OCI-LY3 (cell line): Measurements from ENCODE around the gene ARHGEF28.

Experiments
- H2AFZ ChIP-seq: fragments of 200-600, 300-600 bp; shearing (Covaris generic); 2 replicates; pipeline ENCODE4 v1.6.0; 2014; ENCODE audit warnings: antibody characterized with exemption, low read depth, low read length
- H3K27ac ChIP-seq: fragments of 200-600, 300-600 bp; sonication (generic); 2 replicates; pipeline ENCODE4 v1.5.1; 2014; ENCODE audit warnings: mild to moderate bottlenecking, low read length, moderate library complexity, mixed read lengths
- H3K27me3 ChIP-seq: fragments of 200-600, 300-600 bp; sonication (generic); 2 replicates; pipeline ENCODE4 v1.6.1; 2014; ENCODE audit warnings: low read depth, low read length, mixed read lengths
- H3K36me3 ChIP-seq: fragments of 200-600, 300-600 bp; sonication (generic); replicated peaks from 2 replicates; pipeline ENCODE3; 2014; ENCODE audit warnings: low read depth, low read length, mixed read lengths
- H3K4me1 ChIP-seq: fragments of 300-600, 200-600 bp; sonication (generic); 2 replicates; pipeline ENCODE4 v1.6.1; 2014; ENCODE audit warnings: low read length, mixed read lengths
- H3K4me2 ChIP-seq: fragments of 200-600, 300-600 bp; sonication (generic); 2 replicates; pipeline ENCODE4 v1.6.1; 2014; ENCODE audit warnings: low read length, mixed read lengths
- H3K4me3 ChIP-seq: fragments of 300-600, 200-600 bp; sonication (generic); 2 replicates; pipeline ENCODE4 v1.5.1; 2014; ENCODE audit warnings: antibody characterized with exemption, mild to moderate bottlenecking, low read length, moderate library complexity
- H3K79me2 ChIP-seq: fragments of 300-600, 200-600 bp; shearing (Covaris generic); 2 replicates; pipeline ENCODE4 v1.6.1; 2014; ENCODE audit warnings: mild to moderate bottlenecking, low read length, mixed read lengths
- H3K9ac ChIP-seq: fragments of 300-600, 200-600 bp; shearing (Covaris generic); 2 replicates; pipeline ENCODE4 v1.6.0; 2014; ENCODE audit warnings: mild to moderate bottlenecking, low read length, moderate library complexity
- H3K9me3 ChIP-seq: fragments of 200-600, 300-600 bp; shearing (Covaris generic); 2 replicates; pipeline ENCODE4 v1.6.1; 2014; ENCODE audit warnings: low read length, mixed read lengths; ENCODE audit not compliant: insufficient read depth
- H4K20me1 ChIP-seq: fragments of 200-600, 300-600 bp; sonication (generic); 2 replicates; pipeline ENCODE4 v1.6.1; 2016; ENCODE audit warnings: low read length, mixed read lengths; ENCODE audit not compliant: insufficient read depth
- CTCF ChIP-seq: fragments of 200-600, 300-600 bp; sonication (generic); IDR thresholded peaks from 2 replicates; pipeline ENCODE4 v1.5.1; 2014; ENCODE audit warnings: antibody characterized with exemption, low read length, low read depth
- EZH2phosphoT487 ChIP-seq: fragments of 200-600 bp; shearing (Covaris generic); IDR thresholded peaks from 2 replicates; pipeline ENCODE4 v1.6.1; 2018; ENCODE audit warnings: antibody characterized with exemption, mixed run types, low read depth

Gene ARHGEF28

GRCh38 chr5:73686912-73687311, 60.9 kb downstream of the ARHGEF28 start:
- Histone ChIP-seq H3K9ac (no peak overlapping the region), H4K20me1 (no peaks in the 10 kb centered on the region), H3K27ac (no peak overlapping the region), H3K79me2 (no peaks in the 10 kb centered on the region), H2AFZ (no peak overlapping the region), H3K9me3 (no peaks in the 10 kb centered on the region), H3K36me3 (no peaks in the 10 kb centered on the region), H3K4me2 (no peak overlapping the region), H3K4me3 (no peak overlapping the region), H3K4me1 (peaks cover 13% of the 10 kb centered on the region), H3K27me3 (no peaks in the 10 kb centered on the region)
- TF ChIP-seq EZH2phosphoT487, result no peak

GRCh38 chr5:73687357-73687756, 61.4 kb downstream of the ARHGEF28 start:
- Histone ChIP-seq H3K4me1 (peaks cover 18% of the 10 kb centered on the region), H3K36me3 (no peaks in the 10 kb centered on the region), H4K20me1 (no peaks in the 10 kb centered on the region), H3K27ac (no peak overlapping the region), H3K4me2 (no peak overlapping the region), H3K79me2 (no peaks in the 10 kb centered on the region), H3K9ac (no peak overlapping the region), H2AFZ (no peak overlapping the region), H3K27me3 (no peaks in the 10 kb centered on the region), H3K9me3 (no peaks in the 10 kb centered on the region), H3K4me3 (no peak overlapping the region)
- TF ChIP-seq CTCF (no peak), EZH2phosphoT487 (no peak)

DNA sequence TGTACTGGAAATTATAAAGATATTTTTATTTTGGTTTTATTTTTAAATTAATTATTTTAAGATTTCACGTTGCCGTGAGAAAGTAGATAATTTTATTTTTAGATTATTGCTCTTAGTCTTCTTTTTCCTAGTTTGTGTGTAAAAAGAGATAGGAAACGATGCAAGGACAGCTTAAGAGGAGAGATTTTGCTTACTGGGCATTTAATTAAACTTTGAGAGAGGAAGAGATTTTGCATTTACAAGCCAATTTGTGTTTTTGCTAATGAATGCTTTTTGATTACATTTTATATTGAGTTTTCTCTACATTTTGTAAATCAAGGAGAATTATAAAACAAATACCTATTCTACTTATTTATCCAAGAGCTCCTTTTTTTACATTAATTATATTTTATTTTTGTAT, 64.0 kb downstream of the ARHGEF28 start:
- H3K9ac ChIP-seq, result no peak overlapping the region
- no peaks in the 10 kb centered on the region for H4K20me1 ChIP-seq
- H3K4me3 ChIP-seq, result no peak overlapping the region
- no peaks in the 10 kb centered on the region for H3K27me3 ChIP-seq
- TF ChIP-seq CTCF, result no peak
- no peak for TF ChIP-seq EZH2phosphoT487
- H2AFZ ChIP-seq, result no peak overlapping the region
- no peak overlapping the region for H3K4me2 ChIP-seq
- H3K9me3 ChIP-seq, result no peaks in the 10 kb centered on the region
- H3K4me1 ChIP-seq, result peaks cover 43% of the 10 kb centered on the region
- H3K27ac ChIP-seq, result no peak overlapping the region
- no peaks in the 10 kb centered on the region for H3K36me3 ChIP-seq
- H3K79me2 ChIP-seq, result no peaks in the 10 kb centered on the region

DNA sequence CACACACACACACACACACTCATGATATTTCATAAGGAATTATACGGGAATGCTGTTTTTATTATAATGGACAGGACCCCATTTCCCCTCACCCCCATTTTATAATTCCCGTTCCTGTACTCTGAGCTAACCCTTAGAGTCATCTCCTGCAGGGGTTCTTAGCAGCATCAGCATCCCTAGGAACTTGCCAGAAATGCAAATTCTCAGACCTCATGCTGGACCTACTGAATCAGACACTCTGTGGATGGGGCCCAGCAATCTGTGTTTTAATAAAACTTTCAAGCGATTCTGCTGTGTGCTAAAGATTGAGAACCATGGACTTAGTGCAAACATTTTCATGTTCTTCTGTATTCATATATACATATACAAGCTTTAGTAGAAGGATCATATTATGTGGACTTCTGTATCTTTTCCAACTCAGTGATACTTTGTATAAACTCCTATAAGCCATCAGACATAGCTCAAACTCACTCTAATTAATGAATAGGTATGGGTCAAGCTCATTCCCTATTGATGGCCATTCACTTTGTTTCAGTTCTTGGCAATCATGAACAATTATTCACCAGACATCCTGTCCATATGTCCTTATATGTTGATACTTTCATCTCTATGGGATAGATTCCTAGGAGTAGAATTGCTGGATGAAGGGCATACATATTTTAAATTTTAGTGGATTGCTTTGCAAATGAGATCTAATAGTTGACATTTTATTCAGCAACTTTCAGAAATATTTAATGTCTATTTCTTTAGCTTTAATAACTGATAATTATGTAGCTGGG, 65.5 kb downstream of the ARHGEF28 start:
- TF ChIP-seq EZH2phosphoT487 (no peak), CTCF (no peak)
- H4K20me1 ChIP-seq, result no peaks in the 10 kb centered on the region
- no peaks in the 10 kb centered on the region for H3K9me3 ChIP-seq
- H3K4me2 ChIP-seq, result peak overlapping the region; percentile 58
- H3K27ac ChIP-seq, result peak overlapping the region; percentile 46
- no peak overlapping the region for H2AFZ ChIP-seq
- H3K4me1 ChIP-seq, result peaks cover 43% of the 10 kb centered on the region
- H3K27me3 ChIP-seq, result no peaks in the 10 kb centered on the region
- no peak overlapping the region for H3K9ac ChIP-seq
- H3K36me3 ChIP-seq, result no peaks in the 10 kb centered on the region
- H3K4me3 ChIP-seq, result no peak overlapping the region
- H3K79me2 ChIP-seq, result no peaks in the 10 kb centered on the region
